Stimulated activated effector memory CD8-positive, alpha-beta T cell treated with anti-CD3 and anti-CD28 coated beads, Interleukin-12 subunit alpha, Interleukin-12 subunit beta, amount 100 ng/mL, for 72 hours (primary cell): ENCODE results near the gene OTUD1.
"Not testable (repeated sequence)": the region's sequence is repeated elsewhere in the genome, so short reads cannot be mapped to it uniquely, and the experiment has no call there.

Experiments used
- ATAC-seq: fragments of 150-1000 bp; cut with Tn5 transposase; 2 replicates; pipeline ENCODE4 v1.10.0; 2021
- DNase-seq, 2 donors: peaks; one replicate each; pipeline ENCODE4 v3.0.0; 2021 to 2022; ENCODE audit warnings: low spot score in 2 of 2
- H3K27ac Mint-ChIP-seq: one replicate; pipeline ENCODE4 v1.8.0; 2022; ENCODE audit warnings: mild to moderate bottlenecking, mixed read lengths
- H3K36me3 Mint-ChIP-seq: one replicate; pipeline ENCODE4 v1.8.0; 2022; ENCODE audit warnings: mild to moderate bottlenecking, mixed read lengths
- H3K4me1 Mint-ChIP-seq: one replicate; pipeline ENCODE4 v1.8.0; 2022; ENCODE audit warnings: mixed read lengths
- H3K4me3 Mint-ChIP-seq: one replicate; pipeline ENCODE4 v1.8.0; 2022; ENCODE audit warnings: mild to moderate bottlenecking, mixed read lengths
- H3K9me3 Mint-ChIP-seq: one replicate; pipeline ENCODE4 v1.8.0; 2022; ENCODE audit warnings: mixed read lengths

Gene OTUD1, protein sequence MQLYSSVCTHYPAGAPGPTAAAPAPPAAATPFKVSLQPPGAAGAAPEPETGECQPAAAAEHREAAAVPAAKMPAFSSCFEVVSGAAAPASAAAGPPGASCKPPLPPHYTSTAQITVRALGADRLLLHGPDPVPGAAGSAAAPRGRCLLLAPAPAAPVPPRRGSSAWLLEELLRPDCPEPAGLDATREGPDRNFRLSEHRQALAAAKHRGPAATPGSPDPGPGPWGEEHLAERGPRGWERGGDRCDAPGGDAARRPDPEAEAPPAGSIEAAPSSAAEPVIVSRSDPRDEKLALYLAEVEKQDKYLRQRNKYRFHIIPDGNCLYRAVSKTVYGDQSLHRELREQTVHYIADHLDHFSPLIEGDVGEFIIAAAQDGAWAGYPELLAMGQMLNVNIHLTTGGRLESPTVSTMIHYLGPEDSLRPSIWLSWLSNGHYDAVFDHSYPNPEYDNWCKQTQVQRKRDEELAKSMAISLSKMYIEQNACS

DNA sequence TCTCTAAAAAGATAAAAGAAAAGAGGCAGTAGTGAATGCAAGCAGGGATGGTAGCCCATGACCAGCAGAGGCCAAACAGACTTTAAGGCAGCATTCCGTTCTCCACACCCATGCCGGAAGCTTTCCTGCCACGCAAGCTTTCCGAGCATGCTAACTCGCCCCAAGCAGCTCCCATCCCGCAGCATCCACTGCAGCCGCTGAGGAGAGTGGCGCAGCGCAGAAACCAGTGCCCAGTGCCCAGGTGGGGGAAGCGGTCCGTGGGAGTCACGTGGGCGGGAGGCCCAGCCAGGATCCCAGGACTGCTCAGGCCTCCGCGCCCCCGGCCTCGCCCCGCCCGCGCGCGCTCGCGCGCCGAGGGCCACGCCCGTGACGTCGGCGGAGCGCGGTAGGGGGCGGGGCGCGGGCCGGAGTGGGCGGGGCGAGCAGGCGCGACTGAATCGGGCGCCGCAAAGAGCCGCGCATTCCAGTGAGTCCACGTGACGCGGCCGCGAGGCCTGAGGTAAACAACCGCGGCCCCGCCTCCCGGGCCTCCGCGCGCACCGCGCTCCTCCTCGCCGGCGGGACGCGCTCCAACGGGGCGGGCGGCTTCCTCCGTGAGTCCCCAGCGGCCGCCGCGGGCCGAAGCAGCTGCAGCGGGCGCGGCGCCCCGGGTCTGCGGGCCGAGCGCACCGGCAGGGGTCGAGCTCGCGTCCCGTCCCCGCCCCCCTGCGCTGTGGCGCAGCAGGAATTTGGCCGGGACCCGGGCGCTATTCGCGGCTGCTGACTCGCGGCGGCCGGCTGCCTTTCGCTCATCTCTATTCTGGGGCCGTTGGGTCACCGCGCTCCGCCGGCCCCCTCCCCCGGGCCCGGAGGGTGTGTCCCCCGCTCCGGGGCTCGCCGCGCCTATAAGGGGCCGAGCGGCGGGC lies at the start of gene OTUD1:
Gene OTUD1, plus strand, starts transcription at position 529 of the 905 bp plus-strand sequence. CDS start 383 bp downstream, outside the sequence.
- peak; percentile 93 for ATAC-seq
- H3K4me3 Mint-ChIP-seq: peak within 1 kb of the TSS; percentile 79
- peak; percentile 94 to 95 for DNase-seq
- no peaks in the 10 kb centered on the region for H3K9me3 Mint-ChIP-seq
- peak within 1 kb of the TSS; percentile 74 for H3K27ac Mint-ChIP-seq
- H3K36me3 Mint-ChIP-seq: peaks cover 10% of the 10 kb centered on the region
- H3K4me1 Mint-ChIP-seq: peaks cover 37% of the 10 kb centered on the region

DNA sequence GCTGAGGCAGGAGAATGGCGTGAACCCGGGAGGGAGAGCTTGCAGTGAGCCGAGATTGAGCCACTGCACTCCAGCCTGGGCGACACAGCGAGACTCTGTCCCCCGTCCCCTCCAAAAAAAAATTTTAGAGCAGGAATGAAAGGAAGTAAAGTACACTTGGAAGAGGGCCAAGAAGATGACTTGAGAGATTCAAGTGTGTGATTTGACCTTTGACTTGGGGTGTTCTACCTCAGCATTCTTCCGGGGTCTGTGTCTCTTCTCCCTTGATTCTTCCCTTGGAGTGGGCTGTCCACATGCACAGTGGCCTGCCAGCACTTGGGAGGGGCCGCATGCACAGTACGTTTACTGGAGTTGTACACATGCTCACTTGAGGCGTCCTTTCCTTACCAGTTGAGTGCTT lies 48.5 kb upstream of the OTUD1 start:
- not testable (repeated sequence) for H3K27ac Mint-ChIP-seq, H3K4me3 Mint-ChIP-seq, H3K36me3 Mint-ChIP-seq, H3K9me3 Mint-ChIP-seq, DNase-seq, ATAC-seq, H3K4me1 Mint-ChIP-seq

DNA sequence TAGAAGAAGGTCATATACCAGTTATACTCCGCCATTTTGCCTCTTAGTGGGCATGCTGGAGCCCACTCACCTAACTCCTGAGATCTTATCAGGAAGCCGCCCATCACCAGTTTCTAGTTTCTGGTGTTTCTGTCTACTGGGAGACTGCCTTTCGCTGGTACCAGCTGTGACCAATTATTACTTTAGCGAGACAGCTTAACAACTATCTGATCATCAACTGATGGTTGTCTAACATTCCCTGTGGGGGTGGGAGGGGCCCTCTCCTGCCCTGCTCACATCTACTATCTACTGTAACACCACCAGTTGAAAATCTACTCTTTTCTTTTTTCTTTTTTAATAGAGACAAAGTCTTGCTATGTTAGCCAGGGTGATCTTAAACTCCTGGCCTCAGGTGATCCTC lies 48.1 kb upstream of the OTUD1 start:
- H3K4me1 Mint-ChIP-seq: peaks cover 5% of the 10 kb centered on the region
- no peak overlapping the region for H3K4me3 Mint-ChIP-seq
- ATAC-seq: no peak
- DNase-seq: no peak
- no peak overlapping the region for H3K27ac Mint-ChIP-seq
- no peaks in the 10 kb centered on the region for H3K9me3 Mint-ChIP-seq
- H3K36me3 Mint-ChIP-seq: no peaks in the 10 kb centered on the region

DNA sequence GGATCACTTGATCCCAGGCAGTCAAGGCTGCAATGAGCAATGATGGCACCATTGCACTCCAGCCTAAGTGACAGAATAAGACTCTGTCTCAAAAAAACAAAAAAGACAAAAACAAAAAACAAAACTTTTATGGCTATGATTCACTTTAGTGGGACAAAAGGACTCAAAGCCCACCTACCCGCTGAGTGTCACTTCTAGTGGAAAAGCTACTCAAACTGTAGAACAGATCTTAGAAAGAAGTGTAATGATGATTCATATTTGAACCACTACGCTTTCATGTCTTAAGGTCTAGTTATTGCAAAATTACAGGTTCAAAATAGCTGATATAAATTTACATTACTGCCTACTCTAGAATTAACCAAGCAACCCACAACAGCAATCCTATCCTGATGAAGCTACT lies 47.1 kb upstream of the OTUD1 start:
- Mint-ChIP-seq H3K27ac (no peak overlapping the region), H3K9me3 (no peaks in the 10 kb centered on the region), H3K36me3 (no peaks in the 10 kb centered on the region), H3K4me3 (no peak overlapping the region), H3K4me1 (peaks cover 5% of the 10 kb centered on the region)
- ATAC-seq: peak; percentile 91
- no peak for DNase-seq

DNA sequence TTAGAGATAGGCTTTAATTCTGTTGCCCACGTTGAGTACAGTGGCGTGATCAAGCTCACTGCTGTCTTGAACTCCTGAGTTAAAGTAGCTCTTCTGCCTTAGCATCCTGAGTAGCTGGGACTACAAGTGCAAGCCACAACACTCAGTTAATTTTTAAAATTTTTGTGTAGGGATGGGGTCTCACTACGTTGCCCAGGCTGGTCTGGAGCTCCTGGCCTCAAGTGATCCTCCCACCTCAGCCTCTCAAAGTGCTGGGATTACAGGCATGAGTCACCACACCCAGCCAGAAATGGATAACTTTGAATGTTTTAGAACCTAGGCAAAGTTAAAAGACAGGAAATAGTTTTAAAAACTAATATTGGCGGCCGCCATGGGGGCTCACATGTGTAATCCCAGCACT lies 43.9 kb upstream of the OTUD1 start:
- H3K27ac Mint-ChIP-seq: no peak overlapping the region
- ATAC-seq: no peak
- H3K4me3 Mint-ChIP-seq: no peak overlapping the region
- no peak for DNase-seq
- H3K4me1 Mint-ChIP-seq: peaks cover 1% of the 10 kb centered on the region
- H3K36me3 Mint-ChIP-seq: no peaks in the 10 kb centered on the region
- no peaks in the 10 kb centered on the region for H3K9me3 Mint-ChIP-seq

DNA sequence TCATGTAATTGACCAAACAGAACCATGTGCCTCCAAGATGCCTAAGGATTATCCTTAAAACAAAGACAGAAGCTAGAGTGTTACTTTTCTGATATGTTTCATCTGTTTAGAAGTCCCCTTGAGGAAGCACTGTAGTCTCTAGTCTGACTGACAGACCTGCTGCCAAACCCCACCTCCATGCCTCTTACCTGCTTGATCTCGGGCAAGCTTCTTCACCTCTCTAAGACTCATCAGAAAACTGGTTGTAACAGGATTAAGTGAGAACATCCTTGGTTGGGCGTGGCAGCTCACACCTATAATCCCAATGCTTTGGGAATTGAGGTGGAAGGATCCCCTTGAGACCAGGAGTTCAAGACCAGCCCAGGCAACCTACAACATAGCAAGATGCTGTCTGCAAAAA lies 42.2 kb upstream of the OTUD1 start:
- no peak for ATAC-seq
- H3K4me3 Mint-ChIP-seq: no peak overlapping the region
- H3K4me1 Mint-ChIP-seq: no peaks in the 10 kb centered on the region
- H3K9me3 Mint-ChIP-seq: no peaks in the 10 kb centered on the region
- H3K36me3 Mint-ChIP-seq: no peaks in the 10 kb centered on the region
- H3K27ac Mint-ChIP-seq: no peak overlapping the region
- DNase-seq: no peak

DNA sequence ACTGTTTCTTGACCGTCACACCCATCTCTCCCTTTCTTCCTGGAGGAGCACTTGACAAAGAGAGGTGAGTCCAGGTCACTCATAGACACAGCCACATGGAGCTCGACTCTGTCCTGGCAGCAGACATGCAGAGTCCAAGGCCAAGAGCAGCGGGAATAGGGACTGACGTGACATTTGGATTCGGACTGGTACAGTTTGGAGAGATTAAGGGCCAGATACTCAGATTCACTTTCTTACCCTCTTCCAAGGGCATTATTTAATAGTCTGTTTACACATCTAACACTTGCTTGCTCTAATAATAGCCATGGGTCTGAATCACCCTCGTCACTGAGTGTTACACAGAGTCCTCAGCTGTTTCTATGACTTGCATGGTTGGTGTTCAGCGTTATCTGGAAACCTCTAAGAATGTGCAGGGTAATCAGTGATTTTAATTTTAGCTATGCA lies 39.2 kb upstream of the OTUD1 start:
- H3K27ac Mint-ChIP-seq: no peak overlapping the region
- H3K4me1 Mint-ChIP-seq: no peaks in the 10 kb centered on the region
- no peaks in the 10 kb centered on the region for H3K9me3 Mint-ChIP-seq
- no peak overlapping the region for H3K4me3 Mint-ChIP-seq
- DNase-seq: no peak
- no peak for ATAC-seq
- no peaks in the 10 kb centered on the region for H3K36me3 Mint-ChIP-seq

DNA sequence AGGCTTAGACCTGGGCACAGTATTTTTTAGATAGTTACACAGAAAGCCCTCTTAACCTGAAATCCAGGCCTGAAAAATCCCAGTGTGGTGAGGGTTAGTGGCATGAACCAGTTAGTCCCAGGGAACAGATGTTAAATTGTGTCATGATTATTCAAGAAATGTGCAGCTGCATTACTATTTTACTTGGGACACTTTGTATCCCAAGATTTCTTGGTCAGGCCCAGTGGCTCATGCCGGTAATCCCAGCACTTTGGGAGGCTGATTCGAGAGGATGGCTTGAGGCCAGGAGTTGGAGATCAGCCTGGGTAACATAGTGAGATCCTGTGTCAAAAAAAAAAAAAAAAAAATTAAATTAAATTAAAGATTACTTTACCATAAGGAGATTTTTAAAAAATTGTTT lies 36.0 kb upstream of the OTUD1 start:
- ATAC-seq (no peak), DNase-seq (no peak)
- no peaks in the 10 kb centered on the region for H3K9me3 Mint-ChIP-seq
- no peak overlapping the region for H3K27ac Mint-ChIP-seq
- H3K36me3 Mint-ChIP-seq: no peaks in the 10 kb centered on the region
- no peaks in the 10 kb centered on the region for H3K4me1 Mint-ChIP-seq
- no peak overlapping the region for H3K4me3 Mint-ChIP-seq

DNA sequence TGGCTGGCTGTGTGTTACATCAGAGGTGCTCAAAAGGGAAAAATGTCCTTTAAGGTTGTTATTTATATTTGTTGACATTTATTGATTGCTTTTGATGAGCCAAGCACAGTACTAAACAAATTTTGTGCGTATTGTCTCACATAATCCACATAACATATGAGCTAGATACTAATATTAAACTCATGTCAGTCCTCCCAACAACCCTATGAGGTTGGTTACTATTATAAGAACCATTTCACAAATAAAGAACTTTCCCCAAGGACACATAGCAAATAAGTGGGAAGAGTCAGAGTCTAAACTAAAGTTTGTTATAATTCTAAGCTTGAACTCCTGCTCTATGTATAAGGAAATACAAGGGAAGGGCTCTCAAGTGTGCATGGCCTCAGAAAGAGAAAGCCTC lies 35.6 kb upstream of the OTUD1 start:
- H3K27ac Mint-ChIP-seq: no peak overlapping the region
- ATAC-seq: no peak
- DNase-seq: no peak
- H3K36me3 Mint-ChIP-seq: no peaks in the 10 kb centered on the region
- no peak overlapping the region for H3K4me3 Mint-ChIP-seq
- H3K4me1 Mint-ChIP-seq: no peaks in the 10 kb centered on the region
- H3K9me3 Mint-ChIP-seq: no peaks in the 10 kb centered on the region

DNA sequence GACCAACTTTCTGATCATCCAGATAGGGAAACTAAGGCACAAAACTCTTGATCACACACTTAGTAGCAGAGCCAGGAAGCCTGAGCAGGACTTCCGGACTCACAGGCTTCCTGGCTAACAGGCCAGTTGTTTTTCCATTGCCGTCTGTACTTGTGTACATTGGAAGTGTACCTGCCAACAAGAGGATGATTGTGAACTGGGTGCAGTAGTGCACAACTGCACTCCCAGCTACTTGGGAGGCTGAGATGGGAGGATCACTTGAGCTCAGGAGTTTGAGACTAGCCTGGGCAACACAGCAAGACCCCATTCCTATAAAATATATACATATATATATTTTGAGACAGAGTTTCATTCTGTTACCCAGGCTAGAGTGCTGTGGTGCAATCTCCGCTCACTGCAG lies 35.2 kb upstream of the OTUD1 start:
- ATAC-seq (no peak), DNase-seq (no peak)
- H3K4me1 Mint-ChIP-seq: no peaks in the 10 kb centered on the region
- H3K36me3 Mint-ChIP-seq: no peaks in the 10 kb centered on the region
- no peak overlapping the region for H3K4me3 Mint-ChIP-seq
- H3K9me3 Mint-ChIP-seq: no peaks in the 10 kb centered on the region
- no peak overlapping the region for H3K27ac Mint-ChIP-seq

DNA sequence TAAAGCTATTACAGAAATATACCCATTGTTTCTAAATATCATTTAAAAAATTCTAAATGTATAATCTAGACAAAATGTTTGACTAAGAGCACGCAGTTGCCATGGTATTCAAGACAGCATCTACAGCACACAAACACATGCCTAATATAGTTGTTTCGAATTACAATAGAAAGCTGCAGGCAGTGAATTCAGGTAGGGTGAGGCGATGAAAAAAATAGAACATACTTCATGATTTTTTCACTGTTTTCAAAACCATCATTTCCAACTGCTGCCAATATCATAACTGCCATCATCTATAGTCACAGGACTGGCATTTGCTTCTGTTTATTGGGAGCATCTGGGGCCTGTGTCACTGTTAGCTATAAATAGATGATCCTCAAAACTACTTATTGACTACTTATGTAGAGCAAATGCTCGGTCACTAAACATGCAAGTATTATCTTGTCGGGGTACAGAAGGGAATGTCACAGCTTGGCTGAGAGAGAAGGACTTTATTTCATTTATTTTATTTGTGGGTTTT lies 34.4 kb upstream of the OTUD1 start:
- Mint-ChIP-seq H3K4me1 (no peaks in the 10 kb centered on the region), H3K27ac (no peak overlapping the region), H3K4me3 (no peak overlapping the region), H3K36me3 (no peaks in the 10 kb centered on the region), H3K9me3 (no peaks in the 10 kb centered on the region)
- DNase-seq (no peak), ATAC-seq (no peak)

DNA sequence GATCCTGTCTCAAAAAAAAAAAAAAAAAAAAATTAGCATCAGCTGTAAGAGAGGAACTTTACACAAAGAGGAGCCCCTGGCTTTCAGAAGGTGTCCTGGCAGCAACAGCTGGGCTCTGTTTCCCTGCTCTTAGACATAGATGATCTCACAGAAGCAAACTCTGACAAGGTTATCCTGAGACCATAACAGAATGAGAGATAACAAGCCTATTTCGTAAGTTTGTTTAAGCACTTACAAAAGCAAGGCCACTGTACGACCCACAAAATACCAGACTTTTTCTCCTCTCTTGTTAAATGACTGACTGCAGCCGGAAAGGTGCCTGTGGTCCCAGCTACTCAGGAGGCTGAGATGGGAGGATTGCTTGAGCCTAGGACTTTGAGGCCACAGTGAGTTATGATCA lies 33.3 kb upstream of the OTUD1 start:
- Mint-ChIP-seq H3K27ac (no peak overlapping the region), H3K4me3 (no peak overlapping the region), H3K9me3 (no peaks in the 10 kb centered on the region), H3K4me1 (no peaks in the 10 kb centered on the region), H3K36me3 (no peaks in the 10 kb centered on the region)
- no peak for ATAC-seq
- no peak for DNase-seq

DNA sequence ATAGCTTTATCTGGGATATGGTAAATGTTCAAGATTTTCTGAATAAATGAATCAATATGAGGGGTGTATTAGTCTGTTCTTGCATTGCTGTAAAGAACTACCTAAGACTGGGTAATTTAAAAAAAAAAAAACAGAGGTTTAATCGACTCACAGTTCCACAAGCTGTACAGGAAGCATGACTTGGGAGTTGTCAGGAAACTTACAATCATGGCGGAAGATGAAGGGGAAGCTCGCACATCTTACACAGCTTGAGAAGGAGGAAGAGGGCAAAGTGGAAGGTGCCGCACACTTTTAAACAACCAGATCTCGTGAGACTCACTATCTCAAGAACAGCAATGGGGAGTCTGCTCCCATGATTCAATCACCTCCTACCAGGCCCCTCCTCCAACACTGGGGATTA lies 32.5 kb upstream of the OTUD1 start:
- no peak overlapping the region for H3K4me3 Mint-ChIP-seq
- H3K27ac Mint-ChIP-seq: no peak overlapping the region
- no peak for ATAC-seq
- H3K9me3 Mint-ChIP-seq: no peaks in the 10 kb centered on the region
- no peak for DNase-seq
- no peaks in the 10 kb centered on the region for H3K36me3 Mint-ChIP-seq
- no peaks in the 10 kb centered on the region for H3K4me1 Mint-ChIP-seq

DNA sequence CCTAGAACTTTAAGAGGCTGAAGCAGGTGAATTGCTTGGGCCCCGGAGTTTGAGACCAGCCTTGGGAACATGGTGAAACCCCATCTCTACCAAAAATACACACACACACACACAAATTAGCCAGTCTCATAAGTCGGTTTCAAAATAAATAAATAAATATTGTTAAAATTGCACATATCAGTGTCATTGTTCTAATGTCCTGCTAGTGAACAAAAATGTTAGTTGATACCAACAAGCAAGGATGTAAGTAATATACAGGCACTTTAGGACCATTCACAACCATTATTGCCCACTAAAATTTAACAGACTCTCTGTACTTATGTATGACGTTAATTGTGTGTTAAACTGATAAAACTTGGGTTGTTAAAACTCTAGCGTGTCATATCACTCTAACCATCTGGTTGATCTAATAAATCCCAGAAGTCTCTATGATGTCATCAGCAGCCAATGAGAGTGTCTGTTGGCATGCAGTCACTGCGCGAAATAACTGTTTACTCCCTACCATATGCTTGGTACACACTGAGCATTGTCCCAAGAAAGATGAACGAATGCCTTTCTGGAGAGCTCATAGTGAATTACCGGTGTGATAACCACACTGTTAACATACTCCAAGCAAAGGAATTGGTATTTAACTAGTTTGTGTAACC lies 30.4 kb upstream of the OTUD1 start:
- Mint-ChIP-seq H3K4me3 (no peak overlapping the region), H3K9me3 (no peaks in the 10 kb centered on the region), H3K4me1 (peaks cover 15% of the 10 kb centered on the region), H3K27ac (no peak overlapping the region), H3K36me3 (no peaks in the 10 kb centered on the region)
- no peak for ATAC-seq
- no peak for DNase-seq

DNA sequence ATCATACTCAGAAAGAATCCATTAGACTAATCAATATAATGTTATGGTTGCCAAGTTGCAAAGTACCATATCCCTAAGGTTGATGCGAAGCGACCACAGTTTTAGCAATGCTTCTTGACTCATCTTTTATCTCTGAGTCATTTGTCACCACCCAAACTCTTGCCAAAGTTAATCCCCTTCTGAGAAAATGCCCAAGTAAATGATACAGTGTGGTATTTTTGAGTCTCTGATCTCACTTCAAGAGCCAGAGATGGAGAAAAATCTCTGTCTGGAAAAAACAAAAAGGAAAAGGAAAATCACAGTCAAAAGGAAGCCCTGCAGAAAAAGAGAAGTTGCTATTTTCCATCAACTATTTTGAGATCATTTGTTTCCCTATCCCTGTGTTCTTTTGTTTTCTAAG lies 26.7 kb upstream of the OTUD1 start:
- peak overlapping the region; percentile 40 for H3K4me3 Mint-ChIP-seq
- H3K36me3 Mint-ChIP-seq: no peaks in the 10 kb centered on the region
- peak; percentile 96 for ATAC-seq
- H3K27ac Mint-ChIP-seq: peak overlapping the region; percentile 60
- DNase-seq: no peak
- H3K9me3 Mint-ChIP-seq: no peaks in the 10 kb centered on the region
- peaks cover 27% of the 10 kb centered on the region for H3K4me1 Mint-ChIP-seq
